ENCODE results near the gene ATG2A. TPM values are rescaled to one million over a fixed set of nuclear protein-coding genes. Genes with fewer than 3 reads are reported as not detected.

Gene ATG2A
- total and polyA plus RNA-seq, 2 of the 8 experiments (the other 6 are each of a cell fraction or from before 2014, with no cell fraction given), result 12.1 to 22.1 TPM

DNA sequence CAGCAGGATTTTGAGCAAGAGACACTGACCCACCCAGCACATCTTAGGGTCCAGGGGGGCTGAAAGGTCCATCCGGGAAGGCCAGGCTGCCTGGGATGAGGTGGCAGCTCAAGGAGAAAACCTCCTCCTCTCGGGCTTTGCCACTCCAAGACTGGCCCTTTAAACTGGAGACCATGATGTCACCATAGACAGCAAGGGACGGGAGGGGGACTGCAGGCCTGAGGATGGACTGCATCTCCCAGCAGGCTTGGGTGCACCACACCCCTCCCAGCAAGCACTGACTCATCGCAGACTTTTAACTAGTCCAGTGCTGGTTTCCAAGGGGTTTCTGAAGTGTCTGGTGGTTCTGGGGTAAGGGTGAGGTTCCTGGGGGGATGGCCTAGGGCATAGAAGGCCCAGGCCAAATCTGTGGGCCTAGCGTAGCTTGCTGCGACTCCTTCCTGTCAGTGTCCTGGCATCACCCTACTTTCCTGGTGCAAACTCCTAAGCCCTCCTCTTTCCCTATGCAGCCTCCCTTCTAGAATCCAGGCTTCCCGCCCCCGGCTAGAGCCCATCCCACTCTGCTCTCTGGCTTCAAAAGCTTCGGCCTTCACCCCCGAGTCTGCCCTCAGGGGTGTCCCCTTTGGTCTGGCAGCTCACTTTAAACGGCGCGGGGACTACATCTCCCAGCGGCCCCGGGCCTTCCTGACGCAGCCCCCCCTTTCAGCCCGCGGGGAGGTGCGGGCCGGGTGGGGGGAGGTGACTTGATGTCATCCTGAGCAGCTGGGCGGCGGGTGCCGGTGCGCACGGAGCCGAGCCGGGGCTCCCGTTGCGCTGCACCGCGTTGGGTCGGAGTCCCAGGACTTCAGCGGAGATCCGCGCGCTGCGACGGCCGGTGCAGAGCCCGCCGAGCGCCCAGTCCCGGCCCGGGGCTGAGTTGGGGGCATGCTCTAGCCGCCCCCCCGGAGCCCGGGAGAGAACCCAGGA, 7.2 kb upstream of the ATG2A start, which contains the start of gene PPP2R5B:
Gene PPP2R5B (plus strand): TSS at position 746 of the 966 bp plus-strand sequence. CDS start 1,046 bp downstream, outside the sequence.
- no peak within 1 kb of the TSS for H2AK5ac ChIP-seq (ENCODE audit: low read depth, low read length)
- H3K9me3 ChIP-seq (ENCODE audit: insufficient read depth in 2 of 2, low read depth in 1 of 2, low read length in 1 of 2), result no peaks in the 10 kb centered on the region
- H3K23me2 ChIP-seq (ENCODE audit: low read depth, low read length), result peaks cover 8% of the 10 kb centered on the region; the same call in 1 of the 2 replicates
- peak within 1 kb of the TSS; percentile 92 for H2BK5ac ChIP-seq (ENCODE audit: low read depth, low read length)
- H3K14ac ChIP-seq (ENCODE audit: insufficient read length), result no peak within 1 kb of the TSS
- no peaks in the 10 kb centered on the region; a peak in 1 of 8 replicates for H3K36me3 ChIP-seq (ENCODE audit: control insufficient read depth in 2 of 4, insufficient read depth in 4 of 4, low read length in 3 of 4)
- H3K27ac ChIP-seq (ENCODE audit: low read depth, low read length), result peak within 1 kb of the TSS; percentile 71
- H4K8ac ChIP-seq (ENCODE audit: extremely low read depth, insufficient read depth, low read length), result peak within 1 kb of the TSS; percentile 82
- H3K9ac ChIP-seq (replicated peaks in 1 of 4; ENCODE audit: extremely low read depth in 1 of 4, low read depth in 3 of 4, low read length in 3 of 4), result peak within 1 kb of the TSS in 3 of 4 experiments; percentile 21 to 39 (median 25); a peak in 4 of 7 replicates
- H3K18ac ChIP-seq (ENCODE audit: extremely low read depth, low read length), result peak within 1 kb of the TSS; percentile 32
- H3K4me3 ChIP-seq (ENCODE audit: extremely low read depth in 1 of 4, insufficient read depth in 2 of 4, low read depth in 3 of 4, low read length in 4 of 4), result peak within 1 kb of the TSS; percentile 39 to 84 (median 55)
- peak within 1 kb of the TSS; percentile 22 for H3K4ac ChIP-seq (replicated peaks; ENCODE audit: insufficient read length, low read depth, low read length)
- POLR2A ChIA-PET (ENCODE audit: partially characterized antibody), result interaction anchor here (0.8 to 2.0 kb wide), 11 partner anchors 8 to 188 kb away, joined by 3 to 11 read pairs (median 3); partner anchors contain the start of genes BATF2, EHD1, GPHA2 and MEN1
- CTCF ChIA-PET (ENCODE audit: partially characterized antibody), result interaction anchor here (0.6 to 2.4 kb wide), 6 partner anchors 10 to 77 kb away, joined by 3 to 7 read pairs (median 4); no protein-coding TSS in a partner anchor
- H4K5ac ChIP-seq (ENCODE audit: insufficient read length, low read depth, low read length), result peak within 1 kb of the TSS; percentile 20
- peaks cover 0 to 7% (median 4%) of the 10 kb centered on the region in 4 experiments; a peak in 5 of 7 replicates for H3K4me1 ChIP-seq (replicated peaks in 1 of 4; ENCODE audit: control insufficient read depth in 3 of 4, insufficient read depth in 4 of 4, low read length in 3 of 4)
- H4K91ac ChIP-seq (replicated peaks; ENCODE audit: insufficient read length, low read length), result peak within 1 kb of the TSS; percentile 58
- H3K4me2 ChIP-seq (ENCODE audit: insufficient read depth in 1 of 2, low read depth in 2 of 2, low read length in 2 of 2), result peak within 1 kb of the TSS; percentile 71 to 84
- 3% methylated on average over 36 of the region's 47 CpGs; no CpG with 5 or more reads in 1 of the 2 experiments for WGBS, 2 experiments (ENCODE audit: extremely low coverage in 1 of 2, insufficient coverage in 1 of 2, insufficient read length in 1 of 2, insufficient replicate concordance in 2 of 2, low coverage in 1 of 2, low lambda C conversion rate in 2 of 2, missing lambda C conversion rate in 1 of 2)
- no peaks in the 10 kb centered on the region for H3K79me2 ChIP-seq (ENCODE audit: control insufficient read depth in 1 of 2, insufficient read depth in 2 of 2, low read length in 2 of 2)
- H2BK15ac ChIP-seq (ENCODE audit: low read length), result peak within 1 kb of the TSS; percentile 65; the same call in 1 of the 2 replicates
- no peaks in the 10 kb centered on the region for H3K79me1 ChIP-seq (ENCODE audit: low read depth, low read length)
- H2BK12ac ChIP-seq (ENCODE audit: low read depth, low read length), result peak within 1 kb of the TSS; percentile 75; the same call in 1 of the 2 replicates
- no peak within 1 kb of the TSS for H2BK20ac ChIP-seq (ENCODE audit: low read length)
- peak within 1 kb of the TSS; percentile 46 for H3K56ac ChIP-seq (replicated peaks; ENCODE audit: insufficient read length, low read depth, low read length)
- no peak within 1 kb of the TSS for H3K23ac ChIP-seq (ENCODE audit: insufficient read length)
- H2BK120ac ChIP-seq (replicated peaks; ENCODE audit: low read depth, low read length), result no peak within 1 kb of the TSS
- DNase-seq (ENCODE audit: low read depth in 1 of 2, low spot score in 2 of 2) (peak; percentile 69 to 87), FAIRE-seq (peak; percentile 98)
- H2AFZ ChIP-seq (ENCODE audit: low read length), result peak within 1 kb of the TSS; percentile 98
- peaks cover 0 to 6% (median 4%) of the 10 kb centered on the region in 4 experiments; a peak in 4 of 7 replicates for H3K27me3 ChIP-seq (replicated peaks in 1 of 4; ENCODE audit: control insufficient read depth in 3 of 4, extremely low read depth in 1 of 4, insufficient read depth in 3 of 4, low read length in 3 of 4)
- no peaks in the 10 kb centered on the region for H4K20me1 ChIP-seq (replicated peaks in 1 of 2; ENCODE audit: control insufficient read depth in 1 of 2, insufficient read depth in 2 of 2, low read length in 2 of 2)
- TF ChIP-seq RBBP5 (IDR thresholded peaks at IDR 0.05; ENCODE audit: borderline replicate concordance, low read depth, low read length), result peak; percentile 33; the same call in 1 of the 2 replicates
- no peak for TF ChIP-seq SIRT6 (IDR thresholded peaks at IDR 0.05; ENCODE audit: low read length)
- TF ChIP-seq MAFK (IDR thresholded peaks at IDR 0.05; ENCODE audit: low read depth, low read length), result no peak
- no peak for TF ChIP-seq POU5F1 (IDR thresholded peaks at IDR 0.05; ENCODE audit: low read depth, low read length)
